ENCODE measurements around the gene TMEM109. TPM values are rescaled to one million over a fixed set of nuclear protein-coding genes. Genes with fewer than 3 reads are reported as not detected.

The TMEM109 gene
- total RNA-seq, 1 experiment from 2014 or later: 26.8 TPM

DNA sequence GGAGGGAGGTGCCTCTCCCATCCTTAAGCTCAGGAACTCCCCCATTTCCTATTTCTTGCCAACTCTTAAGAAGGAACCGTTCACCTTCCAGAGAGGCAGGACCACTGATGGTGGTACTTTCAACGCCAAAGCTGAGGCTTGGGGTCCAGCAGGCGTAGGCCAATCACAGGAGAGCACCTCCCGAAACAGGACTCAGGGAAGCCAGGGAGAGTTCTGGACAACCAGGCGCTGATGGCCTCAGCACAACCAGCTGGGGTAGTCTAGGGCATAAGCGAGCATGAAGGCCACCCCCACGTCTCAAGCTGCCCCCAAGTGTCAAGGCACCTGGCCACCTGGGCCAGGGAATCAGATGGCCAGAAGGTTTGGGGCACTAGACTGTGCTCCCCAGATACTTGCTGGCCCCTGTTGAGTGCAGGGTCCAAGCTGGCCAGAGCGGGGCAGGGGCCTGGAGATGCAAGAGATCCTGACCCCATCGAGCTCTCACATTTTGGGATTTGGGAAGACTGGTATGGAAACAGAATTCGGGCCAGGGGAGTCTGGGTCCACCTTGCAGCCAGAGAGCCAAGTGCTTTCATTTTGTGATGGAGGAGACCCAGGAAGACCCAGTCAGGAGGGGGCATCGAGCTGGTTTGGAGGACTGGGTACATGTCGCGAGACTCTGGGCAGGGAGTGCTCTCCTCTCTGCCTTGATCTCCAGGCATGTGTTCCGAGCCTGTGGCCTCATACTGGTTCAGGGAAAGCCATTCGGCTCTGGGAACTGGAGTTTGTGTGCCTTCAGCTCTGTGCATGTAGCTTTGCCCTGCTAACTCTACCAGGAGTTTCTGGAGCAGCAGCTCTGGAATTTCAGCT, 58.4 kb downstream of the TMEM109 start (continued):
- TF ChIP-seq, protein P1, sequence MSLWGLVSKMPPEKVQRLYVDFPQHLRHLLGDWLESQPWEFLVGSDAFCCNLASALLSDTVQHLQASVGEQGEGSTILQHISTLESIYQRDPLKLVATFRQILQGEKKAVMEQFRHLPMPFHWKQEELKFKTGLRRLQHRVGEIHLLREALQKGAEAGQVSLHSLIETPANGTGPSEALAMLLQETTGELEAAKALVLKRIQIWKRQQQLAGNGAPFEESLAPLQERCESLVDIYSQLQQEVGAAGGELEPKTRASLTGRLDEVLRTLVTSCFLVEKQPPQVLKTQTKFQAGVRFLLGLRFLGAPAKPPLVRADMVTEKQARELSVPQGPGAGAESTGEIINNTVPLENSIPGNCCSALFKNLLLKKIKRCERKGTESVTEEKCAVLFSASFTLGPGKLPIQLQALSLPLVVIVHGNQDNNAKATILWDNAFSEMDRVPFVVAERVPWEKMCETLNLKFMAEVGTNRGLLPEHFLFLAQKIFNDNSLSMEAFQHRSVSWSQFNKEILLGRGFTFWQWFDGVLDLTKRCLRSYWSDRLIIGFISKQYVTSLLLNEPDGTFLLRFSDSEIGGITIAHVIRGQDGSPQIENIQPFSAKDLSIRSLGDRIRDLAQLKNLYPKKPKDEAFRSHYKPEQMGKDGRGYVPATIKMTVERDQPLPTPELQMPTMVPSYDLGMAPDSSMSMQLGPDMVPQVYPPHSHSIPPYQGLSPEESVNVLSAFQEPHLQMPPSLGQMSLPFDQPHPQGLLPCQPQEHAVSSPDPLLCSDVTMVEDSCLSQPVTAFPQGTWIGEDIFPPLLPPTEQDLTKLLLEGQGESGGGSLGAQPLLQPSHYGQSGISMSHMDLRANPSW (CRISPR knock-in tag; conservative IDR thresholded peaks at IDR 0.05; ENCODE audit: low read depth): no peak

Other genes starting within 250 kb of the TMEM109 start
- not detected in 3 replicates for gene MS4A8, start 214.5 kb upstream of the TMEM109 start, total RNA-seq (2021)
- not detected in 3 replicates for gene MS4A18, start 189.4 kb upstream of the TMEM109 start, total RNA-seq (2021)
- gene MS4A15, start 157.3 kb upstream of the TMEM109 start, total RNA-seq (2021): 0.09 to 0.41 TPM (median 0.39 TPM) in 3 replicates
- not detected in 3 replicates for gene MS4A10, start 128.8 kb upstream of the TMEM109 start, total RNA-seq (2021)
- 49.4 to 53.5 TPM (median 53.1 TPM) in 3 replicates for gene CCDC86, start 72.0 kb upstream of the TMEM109 start, total RNA-seq (2021)
- 0.07 to 0.14 TPM (median 0.14 TPM) in 3 replicates for gene PTGDR2, start 58.2 kb upstream of the TMEM109 start, total RNA-seq (2021)
- not detected in 3 replicates for gene ZP1, start 46.6 kb upstream of the TMEM109 start, total RNA-seq (2021)
- gene PRPF19, start 7.6 kb upstream of the TMEM109 start, total RNA-seq (2021): 103 to 116 TPM (median 105 TPM) in 3 replicates
- 110 to 114 TPM (median 114 TPM) in 3 replicates for gene TMEM132A, start 10.3 kb downstream of the TMEM109 start, total RNA-seq (2021)
- gene SLC15A3, start 38.0 kb downstream of the TMEM109 start, total RNA-seq (2021): 10.2 to 12.1 TPM (median 11.5 TPM) in 3 replicates
- gene CD6, start 57.5 kb downstream of the TMEM109 start, total RNA-seq (2021): 0.53 to 1.0 TPM (median 0.73 TPM) in 3 replicates
- gene CD5, start 188.3 kb downstream of the TMEM109 start, total RNA-seq (2021): 0.30 to 0.37 TPM (median 0.32 TPM) in 3 replicates
- gene VPS37C, start 247.3 kb downstream of the TMEM109 start, total RNA-seq (2021): 22.2 to 23.9 TPM (median 23.4 TPM) in 3 replicates